ENCODE results near the gene IRS1. TPM values are rescaled to one million over a fixed set of nuclear protein-coding genes. Genes with fewer than 3 reads are reported as not detected.

Gene IRS1
- total RNA-seq, 1 donor from 2014 or later = 16.9 TPM

DNA sequence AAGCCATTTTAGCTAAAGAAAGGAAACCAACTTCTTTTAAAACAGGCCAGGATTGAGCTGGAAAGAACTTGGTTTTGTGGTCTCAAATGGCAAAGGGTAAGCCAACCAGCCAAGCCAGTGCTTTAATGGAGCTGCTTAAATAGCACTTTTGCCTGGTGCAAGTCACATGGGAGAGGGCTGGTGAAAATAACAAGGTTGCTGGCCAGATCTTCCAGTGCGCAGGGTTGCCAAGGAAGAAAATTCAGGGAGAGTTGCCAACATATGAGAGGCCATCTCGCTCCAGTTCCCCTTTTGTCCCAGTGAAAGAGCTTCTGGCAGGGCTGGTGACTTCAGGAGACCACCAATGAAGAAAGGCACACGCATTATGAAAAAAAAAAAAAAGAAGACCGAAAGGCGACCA is 57.3 kb downstream of the IRS1 start:
- intact Hi-C loops (cut with DNase I) = loop anchor here (10.0 kb wide), 1 partner anchor 52 kb away; the partner anchor contains the start of gene IRS1
- Histone ChIP-seq H3K27me3 (no peaks in the 10 kb centered on the region), H3K36me3 (no peaks in the 10 kb centered on the region), H3K4me3 (no peak overlapping the region), H3K9me3 (no peaks in the 10 kb centered on the region), H3K4me1 (peaks cover 55% of the 10 kb centered on the region), H3K27ac (peak overlapping the region; percentile 37)
- DNase-seq (ENCODE audit: extremely low spot score in 2 of 2) = no peak
- TF ChIP-seq, protein P1, sequence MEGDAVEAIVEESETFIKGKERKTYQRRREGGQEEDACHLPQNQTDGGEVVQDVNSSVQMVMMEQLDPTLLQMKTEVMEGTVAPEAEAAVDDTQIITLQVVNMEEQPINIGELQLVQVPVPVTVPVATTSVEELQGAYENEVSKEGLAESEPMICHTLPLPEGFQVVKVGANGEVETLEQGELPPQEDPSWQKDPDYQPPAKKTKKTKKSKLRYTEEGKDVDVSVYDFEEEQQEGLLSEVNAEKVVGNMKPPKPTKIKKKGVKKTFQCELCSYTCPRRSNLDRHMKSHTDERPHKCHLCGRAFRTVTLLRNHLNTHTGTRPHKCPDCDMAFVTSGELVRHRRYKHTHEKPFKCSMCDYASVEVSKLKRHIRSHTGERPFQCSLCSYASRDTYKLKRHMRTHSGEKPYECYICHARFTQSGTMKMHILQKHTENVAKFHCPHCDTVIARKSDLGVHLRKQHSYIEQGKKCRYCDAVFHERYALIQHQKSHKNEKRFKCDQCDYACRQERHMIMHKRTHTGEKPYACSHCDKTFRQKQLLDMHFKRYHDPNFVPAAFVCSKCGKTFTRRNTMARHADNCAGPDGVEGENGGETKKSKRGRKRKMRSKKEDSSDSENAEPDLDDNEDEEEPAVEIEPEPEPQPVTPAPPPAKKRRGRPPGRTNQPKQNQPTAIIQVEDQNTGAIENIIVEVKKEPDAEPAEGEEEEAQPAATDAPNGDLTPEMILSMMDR (IDR thresholded peaks at IDR 0.05) = no peak
- TF ChIP-seq POLR2A (IDR thresholded peaks at IDR 0.05) = no peak
- TF ChIP-seq POLR2AphosphoS5 (IDR thresholded peaks at IDR 0.05; ENCODE audit: insufficient read depth in 1 of 2, low read depth in 1 of 2) = peak in 1 of 2 donors; percentile 16

DNA sequence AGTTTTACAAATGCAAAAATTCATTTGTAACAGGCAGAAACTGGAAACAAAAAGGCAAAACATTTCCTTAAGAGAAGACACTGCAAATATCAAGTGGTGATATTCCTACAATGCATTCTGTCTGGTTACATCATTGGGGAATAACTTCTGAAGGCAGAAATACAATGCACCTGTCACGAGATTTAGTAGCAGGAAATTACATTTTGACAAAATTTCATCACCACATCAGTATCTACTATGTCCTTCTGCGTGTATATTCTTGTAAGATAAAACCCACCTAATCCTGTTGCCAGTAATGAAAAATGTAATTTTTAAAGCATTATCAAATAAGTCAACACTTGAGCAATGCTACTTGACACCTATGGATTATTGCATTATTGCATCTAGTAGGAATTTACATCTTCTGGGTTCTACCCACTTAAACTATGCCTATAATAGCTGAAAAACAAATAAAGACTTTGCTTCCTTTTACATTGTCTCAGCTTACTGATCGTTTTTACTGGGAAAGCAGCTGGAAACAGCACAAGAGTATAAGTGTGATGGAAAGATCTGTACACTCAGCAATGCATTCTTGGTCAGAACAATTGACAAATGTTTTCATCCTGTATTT is 59.5 kb downstream of the IRS1 start:
- H3K27me3 ChIP-seq = no peaks in the 10 kb centered on the region
- H3K4me3 ChIP-seq = no peak overlapping the region
- H3K4me1 ChIP-seq = peaks cover 43% of the 10 kb centered on the region
- no peaks in the 10 kb centered on the region for H3K36me3 ChIP-seq
- TF ChIP-seq, protein P1 (IDR thresholded peaks at IDR 0.05) = no peak
- TF ChIP-seq POLR2AphosphoS5 (IDR thresholded peaks at IDR 0.05; ENCODE audit: insufficient read depth in 1 of 2, low read depth in 1 of 2) = no peak
- H3K9me3 ChIP-seq = no peaks in the 10 kb centered on the region
- H3K27ac ChIP-seq = no peak overlapping the region
- DNase-seq (ENCODE audit: extremely low spot score in 2 of 2) = no peak
- intact Hi-C loops (cut with DNase I) = loop anchor here (10.0 kb wide), 1 partner anchor 55 kb away; the partner anchor contains the start of gene IRS1

DNA sequence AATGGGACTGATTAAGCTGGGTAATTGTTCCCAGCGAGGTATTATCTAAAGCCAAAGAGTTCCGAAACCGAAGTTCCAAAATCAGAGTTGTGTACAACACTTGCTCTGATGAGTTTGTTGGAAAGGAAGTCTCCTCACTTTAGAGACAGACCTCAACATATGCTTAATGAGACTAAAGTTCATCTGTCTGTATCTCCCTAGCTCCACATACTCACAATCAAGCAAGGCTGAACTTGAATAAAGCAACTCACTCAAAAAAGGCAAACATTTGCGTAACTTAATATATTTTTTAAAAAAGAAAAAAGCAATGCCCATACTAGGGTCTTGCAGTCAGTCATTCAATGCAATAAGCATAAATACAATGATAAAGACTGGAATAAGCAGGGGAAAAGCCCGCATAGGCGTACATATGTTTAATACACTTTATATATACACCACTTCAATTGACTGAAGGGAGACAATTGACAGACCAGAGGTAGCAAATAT is 60.0 kb downstream of the IRS1 start:
- Histone ChIP-seq H3K27me3 (no peaks in the 10 kb centered on the region), H3K9me3 (no peaks in the 10 kb centered on the region), H3K36me3 (no peaks in the 10 kb centered on the region), H3K27ac (no peak overlapping the region), H3K4me1 (peaks cover 43% of the 10 kb centered on the region), H3K4me3 (no peak overlapping the region)
- TF ChIP-seq, protein P1 (IDR thresholded peaks at IDR 0.05) = no peak
- TF ChIP-seq POLR2A (IDR thresholded peaks at IDR 0.05) (no peak), POLR2AphosphoS5 (IDR thresholded peaks at IDR 0.05; ENCODE audit: insufficient read depth in 1 of 2, low read depth in 1 of 2) (no peak)
- no peak for DNase-seq (ENCODE audit: extremely low spot score in 2 of 2)
- intact Hi-C loops (cut with DNase I) = loop anchor here (10.0 kb wide), 1 partner anchor 55 kb away; the partner anchor contains the start of gene IRS1

DNA sequence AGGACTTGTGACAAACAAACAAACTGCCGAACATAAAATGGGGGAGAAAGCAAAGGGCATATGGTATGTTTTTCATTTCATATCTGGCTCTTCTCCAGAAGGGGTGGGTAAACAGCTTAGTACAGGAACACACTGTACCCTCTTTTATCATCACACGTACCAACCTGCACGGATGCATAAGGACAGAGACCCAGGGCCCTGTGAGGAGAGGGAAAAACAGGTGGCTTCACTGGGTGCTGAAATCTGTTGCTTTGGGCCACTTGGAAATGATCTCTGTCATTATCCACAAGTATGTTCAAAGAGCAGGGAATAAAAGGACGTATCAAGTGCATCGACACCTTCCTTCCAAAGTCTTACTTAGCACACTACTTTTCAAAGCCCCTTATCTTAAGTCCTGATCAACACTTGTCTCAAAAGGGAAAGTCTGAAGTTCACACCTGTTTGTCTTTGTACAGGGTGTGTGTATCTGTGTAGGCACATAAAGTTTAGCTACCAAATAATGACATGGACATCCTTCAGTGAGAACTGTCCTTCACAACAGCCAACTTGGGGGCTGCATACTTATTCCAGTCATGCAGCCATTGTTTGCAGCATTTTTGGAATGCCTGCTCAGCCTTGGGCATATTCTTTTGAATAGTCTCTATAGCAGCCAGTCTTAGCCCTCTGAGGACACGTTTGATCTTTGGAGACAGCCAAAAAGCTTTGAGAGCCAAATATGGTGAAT is 60.6 kb downstream of the IRS1 start:
- intact Hi-C loops (cut with DNase I) = no loop called here
- Histone ChIP-seq H3K4me1 (peaks cover 41% of the 10 kb centered on the region), H3K4me3 (no peak overlapping the region), H3K27me3 (no peaks in the 10 kb centered on the region), H3K9me3 (no peaks in the 10 kb centered on the region), H3K36me3 (no peaks in the 10 kb centered on the region), H3K27ac (no peak overlapping the region)
- TF ChIP-seq, protein P1 (IDR thresholded peaks at IDR 0.05) = no peak
- TF ChIP-seq POLR2A (IDR thresholded peaks at IDR 0.05) = no peak
- no peak for TF ChIP-seq POLR2AphosphoS5 (IDR thresholded peaks at IDR 0.05; ENCODE audit: insufficient read depth in 1 of 2, low read depth in 1 of 2)
- no peak for DNase-seq (ENCODE audit: extremely low spot score in 2 of 2)

All from vagina (tissue), 2 donors.